Measurements from ENCODE around the gene SUCLG2. TPM values are rescaled to one million over a fixed set of nuclear protein-coding genes. Genes with fewer than 3 reads are reported as not detected.

Gene SUCLG2
- total RNA-seq, 1 donor from 2014 or later, result 99.2 TPM

DNA sequence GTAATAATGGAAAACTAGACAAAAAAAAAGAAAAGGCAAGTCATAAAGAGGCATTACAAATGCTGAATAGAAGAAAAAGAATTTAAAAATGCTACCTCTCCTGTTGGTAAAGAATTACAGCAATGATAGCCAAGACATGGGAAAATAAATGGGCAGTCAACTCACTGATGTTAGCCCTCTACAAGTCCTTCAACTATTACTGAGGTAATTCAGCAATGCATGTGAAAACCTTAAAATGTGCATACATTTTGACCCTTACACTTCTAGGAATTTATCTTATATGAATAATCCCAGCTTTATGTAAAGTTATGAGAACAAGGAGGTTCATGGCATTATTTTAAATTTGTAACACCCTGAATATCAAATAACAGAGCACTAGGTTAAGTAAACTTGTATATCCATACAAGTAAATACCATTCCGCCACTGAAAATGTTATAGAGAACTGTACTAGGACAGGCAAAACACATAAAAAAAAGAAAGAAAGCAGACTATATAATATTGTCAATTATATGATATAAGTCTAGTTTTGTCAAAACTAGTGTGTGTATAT is 166.8 kb downstream of the SUCLG2 start:
- intact Hi-C loops (cut with DNase I), result no loop called here
- DNase-seq (ENCODE audit: missing footprints) (no peak), ATAC-seq (no peak)

DNA sequence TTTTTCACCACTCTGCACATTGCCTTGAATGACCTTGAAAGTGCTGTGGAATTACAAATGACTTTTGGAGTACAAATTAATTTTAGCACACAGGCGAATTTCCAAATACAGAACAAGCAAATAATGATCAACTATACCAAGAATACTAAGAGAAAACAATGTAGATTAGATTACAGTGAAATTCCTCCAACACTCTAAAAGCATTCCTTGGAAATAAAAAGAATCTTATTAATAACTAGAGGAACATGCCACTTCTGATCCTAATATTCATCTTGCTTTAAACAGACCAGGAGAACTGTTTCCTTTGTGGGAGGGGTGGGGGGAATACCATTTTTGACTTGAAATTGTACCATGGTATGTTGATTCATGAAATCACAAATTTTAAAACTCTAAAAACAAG is 167.5 kb downstream of the SUCLG2 start:
- DNase-seq (ENCODE audit: missing footprints), result no peak
- no peak for ATAC-seq
- intact Hi-C loops (cut with DNase I), result no loop called here

- intact Hi-C loops (cut with DNase I), result no loop called here
- ATAC-seq (no peak), DNase-seq (ENCODE audit: missing footprints) (no peak)
Measured at GRCh38 chr3:67484085-67484484, 170.3 kb downstream of the SUCLG2 start.

GRCh38 chr3:67481126-67481525 is 173.3 kb downstream of the SUCLG2 start:
- DNase-seq (ENCODE audit: missing footprints) (no peak), ATAC-seq (no peak)
- intact Hi-C loops (cut with DNase I), result no loop called here

GRCh38 chr3:67478423-67478822 is 176.0 kb downstream of the SUCLG2 start:
- ATAC-seq, result no peak
- no peak for DNase-seq (ENCODE audit: missing footprints)
- intact Hi-C loops (cut with DNase I), result no loop called here

- DNase-seq (ENCODE audit: missing footprints) (no peak), ATAC-seq (no peak)
- intact Hi-C loops (cut with DNase I), result no loop called here
Measured at GRCh38 chr3:67474311-67474710, 180.1 kb downstream of the SUCLG2 start.

DNA sequence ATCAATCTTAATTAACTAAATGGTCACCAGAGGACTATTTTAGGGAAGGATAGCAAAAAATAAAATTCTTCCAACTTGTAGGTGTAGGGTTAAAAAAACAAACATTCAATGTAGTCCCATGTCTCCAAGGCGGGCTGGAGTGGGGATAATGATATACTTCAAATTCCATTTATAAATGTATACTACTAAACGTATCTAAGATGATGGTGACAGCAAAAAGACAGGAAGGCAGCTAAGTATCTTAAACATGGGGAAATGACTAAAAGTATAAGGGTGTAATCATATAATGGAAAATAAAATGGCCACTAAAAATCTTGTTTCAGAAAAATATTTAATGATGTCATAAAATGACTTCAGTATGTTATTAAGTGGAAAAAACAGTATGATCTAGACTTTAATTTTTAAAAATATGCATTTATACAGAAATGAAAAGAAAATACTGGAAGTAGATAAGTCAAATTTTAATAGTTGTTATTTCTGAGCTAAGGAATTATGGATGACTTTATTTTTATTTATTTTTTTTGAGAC is 181.7 kb downstream of the SUCLG2 start:
- DNase-seq (ENCODE audit: missing footprints) (no peak), ATAC-seq (no peak)
- intact Hi-C loops (cut with DNase I), result no loop called here

DNA sequence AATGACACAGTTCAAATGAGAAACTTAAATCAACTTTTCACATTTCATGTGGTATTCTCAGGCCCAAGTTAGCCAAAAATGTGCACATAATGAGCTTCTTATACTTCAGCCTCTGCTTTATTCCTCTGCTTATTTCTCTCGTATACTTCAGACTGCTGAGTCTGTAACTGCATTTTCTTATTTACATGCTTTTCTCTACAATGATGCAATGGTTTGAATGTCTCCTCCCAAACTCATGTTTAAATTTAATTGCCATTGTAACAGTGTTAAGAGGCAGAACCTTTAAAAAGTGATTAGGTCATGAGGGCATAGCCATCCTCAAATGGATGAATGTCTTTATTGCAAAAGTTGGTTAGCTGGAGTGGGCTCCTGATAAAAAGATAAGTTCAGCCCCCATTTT is 184.2 kb downstream of the SUCLG2 start:
- intact Hi-C loops (cut with DNase I), result no loop called here
- no peak for ATAC-seq
- DNase-seq (ENCODE audit: missing footprints), result no peak

GRCh38 chr3:67468511-67468910 is 185.9 kb downstream of the SUCLG2 start:
- DNase-seq (ENCODE audit: missing footprints), result no peak
- no peak for ATAC-seq
- intact Hi-C loops (cut with DNase I), result no loop called here

GRCh38 chr3:67463656-67464055 is 190.8 kb downstream of the SUCLG2 start:
- ATAC-seq (no peak), DNase-seq (ENCODE audit: missing footprints) (no peak)
- intact Hi-C loops (cut with DNase I), result no loop called here

DNA sequence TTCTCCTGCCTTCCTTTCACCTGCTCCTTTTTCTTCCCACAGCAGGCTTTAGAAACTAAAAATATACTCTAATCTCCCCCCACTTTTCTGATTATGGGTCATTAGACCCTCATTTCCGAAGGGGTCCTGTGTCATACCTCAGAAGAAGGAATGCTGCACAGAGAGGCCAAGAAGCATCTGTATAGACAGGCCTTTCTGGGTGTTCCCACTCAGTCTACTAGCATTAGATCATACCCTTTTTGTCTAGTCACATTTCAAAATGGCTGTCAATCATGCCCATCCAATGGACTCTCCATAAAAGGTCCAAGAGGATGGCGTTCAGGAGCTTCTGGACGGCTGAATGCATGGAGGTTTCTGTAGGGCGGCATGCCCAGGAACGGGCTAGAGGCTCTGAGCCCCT is 192.2 kb downstream of the SUCLG2 start:
- no peak for DNase-seq (ENCODE audit: missing footprints)
- ATAC-seq, result no peak
- intact Hi-C loops (cut with DNase I), result no loop called here

- DNase-seq (ENCODE audit: missing footprints) (no peak), ATAC-seq (no peak)
- intact Hi-C loops (cut with DNase I), result no loop called here
Measured at GRCh38 chr3:67461667-67462142, 192.7 kb downstream of the SUCLG2 start.

- DNase-seq (ENCODE audit: missing footprints) (no peak), ATAC-seq (no peak)
- intact Hi-C loops (cut with DNase I), result no loop called here
Measured at GRCh38 chr3:67460841-67461510, 193.4 kb downstream of the SUCLG2 start.

DNA sequence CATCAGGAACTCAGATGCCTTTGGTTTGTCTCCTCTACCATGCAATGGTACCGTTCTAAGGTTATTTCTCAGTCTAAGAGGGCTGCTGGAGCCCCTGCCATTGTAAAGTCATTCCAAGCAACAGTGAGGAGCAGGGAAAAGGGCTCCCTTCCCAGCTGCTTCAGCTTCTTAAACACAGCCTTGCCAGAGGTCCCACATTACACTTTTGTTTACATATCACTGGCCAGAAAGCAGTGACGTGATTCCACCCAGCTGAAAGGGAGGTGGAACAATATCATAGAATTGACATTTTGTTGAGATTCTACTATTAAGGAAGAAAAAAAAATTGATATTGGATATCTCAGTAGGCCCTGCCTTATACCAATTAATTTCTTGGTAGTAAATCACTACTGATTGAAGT is 194.6 kb downstream of the SUCLG2 start:
- intact Hi-C loops (cut with DNase I), result no loop called here
- ATAC-seq (no peak), DNase-seq (ENCODE audit: missing footprints) (no peak)

GRCh38 chr3:67458896-67459530 is 195.4 kb downstream of the SUCLG2 start:
- intact Hi-C loops (cut with DNase I), result no loop called here
- DNase-seq (ENCODE audit: missing footprints), result no peak
- no peak for ATAC-seq

- DNase-seq (ENCODE audit: missing footprints) (no peak), ATAC-seq (no peak)
- intact Hi-C loops (cut with DNase I), result no loop called here
Measured at GRCh38 chr3:67458408-67458807, 196.0 kb downstream of the SUCLG2 start.

- ATAC-seq, result no peak
- intact Hi-C loops (cut with DNase I), result no loop called here
- no peak for DNase-seq (ENCODE audit: missing footprints)
Measured at GRCh38 chr3:67453628-67454027, 200.8 kb downstream of the SUCLG2 start.

- ATAC-seq, result no peak
- intact Hi-C loops (cut with DNase I), result no loop called here
- no peak for DNase-seq (ENCODE audit: missing footprints)
Measured at GRCh38 chr3:67450153-67450552, 204.3 kb downstream of the SUCLG2 start.

DNA sequence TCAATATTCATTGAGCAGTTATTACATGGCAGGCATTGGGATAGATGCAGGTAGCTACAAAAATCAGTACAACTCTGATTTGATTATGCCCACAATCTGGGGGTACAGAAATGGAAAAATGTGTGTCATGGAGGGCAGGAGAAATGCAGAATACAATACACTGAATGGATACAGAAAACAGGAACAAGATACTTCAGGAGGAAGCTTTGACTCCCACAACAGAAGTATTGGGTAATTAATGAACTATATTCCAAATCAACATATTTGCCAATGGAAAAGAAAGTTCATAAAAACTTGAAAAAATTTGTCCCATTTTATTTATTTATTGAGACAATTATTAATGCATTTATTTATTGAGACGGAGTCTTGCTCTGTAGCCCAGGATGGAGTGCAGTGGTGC is 207.0 kb downstream of the SUCLG2 start:
- no peak for ATAC-seq
- DNase-seq (ENCODE audit: missing footprints), result no peak
- intact Hi-C loops (cut with DNase I), result no loop called here

GRCh38 chr3:67437789-67438188 is 216.6 kb downstream of the SUCLG2 start:
- intact Hi-C loops (cut with DNase I), result no loop called here
- no peak for DNase-seq (ENCODE audit: missing footprints)
- ATAC-seq, result no peak
